Heart left ventricle (tissue), 13 donors: ENCODE measurements around the gene ZNF124.

Source experiments
- CTCF ChIP-seq, 12 donors: fragments of 200-600 bp; sonication (generic) in 4 of 12; IDR thresholded peaks; one replicate each; pipeline versions ENCODE4 v1.5.0 to v1.8.0; 2018 to 2022; ENCODE audit warnings: antibody characterized with exemption in 12 of 12, mild to moderate bottlenecking in 5 of 12
- POLR2A ChIP-seq, 2 donors: fragments of 450-650 bp; IDR thresholded peaks; one replicate each; pipeline ENCODE4 v1.6.1; 2017; ENCODE audit warnings: antibody characterized with exemption in 2 of 2, mild to moderate bottlenecking in 2 of 2, moderate library complexity in 2 of 2
- donor health status: ischemic (EF 13 %, LVEDD 7.1; RV severe dilation, severe dysfunction).
- donor health status: DM: no; HTN: yes; CAD: no.
- donor health status: DM: no; HTN: no; CAD: no.
- donor health status: ischemic (EF 25% LVEDD 6.9; RV normal size, moderate dysfunction).
- donor health status: ischemic (EF 25% LVEDD 5.7; RV mildly dilated, moderate dysfunction).
- donor health status: ischemic (EF 35%, LVEDD 5.7; RV mildly dilated, moderate dysfunction).
- donor health status: nonischemic (EF 11% LVEDD 7.7; RV severe dilation, severe dysfunction).
- donor health status: DM: yes; HTN: yes; CAD: no.
- donor health status: PGD.
- donor health status: ischemic (EF 29% LVEDD 5.4; RV normal size, mild dysfunction).
- donor health status: nonischemic (EF 23%, LVEDD 6.1; RV moderate dilation, normal function).

GRCh38 chr1:247182994-247183393 is 11.2 kb upstream of the ZNF124 start:
- TF ChIP-seq POLR2A (IDR thresholded peaks at IDR 0.05) (no peak), CTCF (IDR thresholded peaks at IDR 0.05) (no peak)
